NCI-H69 (cell line): ENCODE data around the gene TFPT.

Source experiments
- DNase-seq: peaks from one replicate; lab custom pipeline; 2025; lab: John Stamatoyannopoulos, UW

Gene TFPT

GRCh38 chr19:54074851-54075250 lies 40.6 kb downstream of the TFPT start:
- DNase-seq = no peak

DNA sequence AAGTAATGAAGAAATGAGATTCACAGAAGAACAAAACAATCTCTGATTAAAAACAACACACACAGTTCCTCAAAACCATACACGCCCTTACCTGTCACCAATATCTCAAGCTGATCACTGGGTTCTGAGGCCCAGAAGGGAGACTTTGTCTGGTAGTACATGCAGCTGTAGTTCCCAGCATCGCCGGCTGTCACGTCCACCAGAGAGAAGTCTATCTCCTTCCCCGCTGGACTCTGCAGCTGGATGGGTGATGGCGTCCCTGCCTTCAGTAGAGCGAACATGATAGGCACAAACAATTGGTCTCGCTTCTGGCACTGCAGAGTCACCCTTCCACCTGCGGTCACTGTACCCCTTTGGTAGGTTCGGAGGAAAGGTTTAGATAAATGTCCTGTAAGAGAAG lies 41.6 kb downstream of the TFPT start:
- no peak for DNase-seq

GRCh38 chr19:54069470-54069869 lies 46.0 kb downstream of the TFPT start:
- DNase-seq = no peak

- no peak for DNase-seq
These were observed 51.9 kb downstream of the TFPT start, which contains the start of gene VSTM1 for GRCh38 chr19:54063350-54064116. TSS of gene VSTM1 (minus strand) at chr19:54063897. CDS start at chr19:54063777, 120 bp downstream.

- no peak for DNase-seq
These were observed 52.8 kb downstream of the TFPT start for GRCh38 chr19:54062643-54063042.
